ENCODE data around the gene CCDC12.

GRCh38 chr3:46974421-46975171 lies 1.9 kb downstream of the CCDC12 start:
- TF ChIP-seq CTCF (IDR thresholded peaks at IDR 0.05; ENCODE audit: low read length) (no peak), EZH2phosphoT487 (IDR thresholded peaks at IDR 0.05; ENCODE audit: low read length) (no peak), EZH2 (optimal IDR thresholded peaks at IDR 0.05; ENCODE audit: low read depth, low read length) (no peak)
